HEK293 (cell line): Measurements from ENCODE around the gene ZNF484.

Experiments used
- CTCF ChIA-PET: fragments of 350-600 bp; formaldehyde crosslinking; extraction: SDS; loops from one replicate; lab custom pipeline; 2021; ENCODE audit warnings: antibody characterized with exemption; lab: Yijun Ruan, JAX
- POLR2A ChIA-PET: fragments of 300-600 bp; formaldehyde crosslinking; extraction: SDS; loops from one replicate; lab custom pipeline; 2020; ENCODE audit warnings: antibody characterized with exemption, inconsistent platforms; lab: Yijun Ruan, JAX
- H3K27ac ChIP-seq: fragments of 200-500 bp; sonication (Bioruptor generic); 2 replicates; pipeline ENCODE4 v1.5.1; 2014; ENCODE audit warnings: low read depth, low read length, control low read depth, inconsistent platforms; ENCODE audit errors: extremely low read depth
- H3K36me3 ChIP-seq, 2 experiments: fragments of 200-500 bp in 1 of 2; sonication (Bioruptor generic) in 1 of 2; 1 replicate in 1 of 2; 2 replicates in 1 of 2; pipeline ENCODE4 v1.5.1; 2014 to 2017; ENCODE audit warnings: inconsistent platforms in 2 of 2, low read length in 2 of 2; ENCODE audit not compliant: control insufficient read depth in 2 of 2, insufficient read depth in 1 of 2
- H3K4me1 ChIP-seq: fragments of 200-500 bp; sonication (Bioruptor generic); 2 replicates; pipeline ENCODE4 v1.5.1; 2014; ENCODE audit warnings: mild to moderate bottlenecking, low read length, inconsistent platforms; ENCODE audit not compliant: control insufficient read depth, insufficient read depth
- H3K4me3 ChIP-seq: 2 replicates; pipeline ENCODE4 v1.5.1; 2011; ENCODE audit warnings: low read depth, mild to moderate bottlenecking, control low read depth, low read length, moderate library complexity
- H3K9me3 ChIP-seq: fragments of 200-500 bp; sonication (Bioruptor generic); 2 replicates; pipeline ENCODE4 v1.5.1; 2014; ENCODE audit warnings: low read depth, low read length, inconsistent platforms; ENCODE audit not compliant: control insufficient read depth, insufficient read depth
- BCL11B ChIP-seq: fragments of 450-650 bp; formaldehyde crosslinking; IDR thresholded peaks from 2 replicates; pipeline ENCODE4 v1.5.1; 2016; ENCODE audit warnings: low read depth, missing biosample characterization, missing genetic modification characterization
- PBX3 ChIP-seq: sonication (generic); formaldehyde crosslinking; IDR thresholded peaks from 2 replicates; pipeline ENCODE4 v1.8.1; 2022; ENCODE audit warnings: mild to moderate bottlenecking, moderate library complexity, missing genetic modification reagents
- RBAK ChIP-seq: fragments of 450-650 bp; formaldehyde crosslinking; IDR thresholded peaks from 2 replicates; pipeline ENCODE4 v1.5.1; 2016; ENCODE audit warnings: missing biosample characterization, missing genetic modification characterization
- TRIM28 ChIP-seq: IDR thresholded peaks from 2 replicates; pipeline ENCODE4 v1.6.1; 2011; ENCODE audit warnings: low read length, control low read depth, borderline replicate concordance
- ZBTB1 ChIP-seq: fragments of 450-650 bp; formaldehyde crosslinking; IDR thresholded peaks from 2 replicates; pipeline ENCODE4 v1.5.1; 2016; ENCODE audit warnings: missing biosample characterization, missing genetic modification characterization
- ZBTB20 ChIP-seq: fragments of 450-650 bp; formaldehyde crosslinking; IDR thresholded peaks from 2 replicates; pipeline ENCODE4 v1.5.1; 2016; ENCODE audit warnings: missing biosample characterization, missing genetic modification characterization
- ZBTB21 ChIP-seq: fragments of 450-650 bp; formaldehyde crosslinking; IDR thresholded peaks from 2 replicates; pipeline ENCODE4 v1.5.1; 2017; ENCODE audit warnings: missing biosample characterization, missing genetic modification characterization
- ZNF112 ChIP-seq: fragments of 450-650 bp; formaldehyde crosslinking; IDR thresholded peaks from 2 replicates; pipeline ENCODE4 v1.5.0; 2017; ENCODE audit warnings: missing biosample characterization, missing genetic modification characterization
- ZNF148 ChIP-seq: fragments of 450-650 bp; formaldehyde crosslinking; IDR thresholded peaks from 2 replicates; pipeline ENCODE4 v1.5.0; 2017; ENCODE audit warnings: missing biosample characterization, missing genetic modification characterization, borderline replicate concordance
- ZNF184 ChIP-seq: fragments of 450-650 bp; IDR thresholded peaks from 2 replicates; pipeline ENCODE4 v1.5.1; 2018; ENCODE audit warnings: missing biosample characterization, mild to moderate bottlenecking, missing genetic modification characterization
- ZNF23 ChIP-seq: fragments of 450-650 bp; formaldehyde crosslinking; IDR thresholded peaks from 2 replicates; pipeline ENCODE4 v1.5.1; 2016; ENCODE audit warnings: missing biosample characterization, missing genetic modification characterization, borderline replicate concordance
- ZNF292 ChIP-seq: fragments of 450-650 bp; formaldehyde crosslinking; IDR thresholded peaks from 2 replicates; pipeline ENCODE4 v1.5.1; 2016; ENCODE audit warnings: low read depth, missing biosample characterization, missing genetic modification characterization, borderline replicate concordance
- ZNF341 ChIP-seq: fragments of 450-650 bp; formaldehyde crosslinking; IDR thresholded peaks from 2 replicates; pipeline ENCODE4; 2016; ENCODE audit warnings: low read depth, missing biosample characterization, missing genetic modification characterization
- ZNF555 ChIP-seq: fragments of 450-650 bp; formaldehyde crosslinking; conservative IDR thresholded peaks from 2 replicates; pipeline ENCODE4 v1.5.1; 2017; ENCODE audit warnings: missing biosample characterization, mild to moderate bottlenecking, missing genetic modification characterization, inconsistent platforms
- ZNF639 ChIP-seq: fragments of 450-650 bp; formaldehyde crosslinking; IDR thresholded peaks from 2 replicates; pipeline ENCODE4 v1.5.1; 2016; ENCODE audit warnings: missing biosample characterization, missing genetic modification characterization
- ZNF658 ChIP-seq: fragments of 450-650 bp; formaldehyde crosslinking; IDR thresholded peaks from 2 replicates; pipeline ENCODE4; 2016; ENCODE audit warnings: missing biosample characterization, missing genetic modification characterization
- ZNF701 ChIP-seq: fragments of 450-650 bp; formaldehyde crosslinking; IDR thresholded peaks from 2 replicates; pipeline ENCODE4 v1.5.1; 2016; ENCODE audit warnings: missing biosample characterization, missing genetic modification characterization
- ZNF76 ChIP-seq: fragments of 450-650 bp; formaldehyde crosslinking; IDR thresholded peaks from 2 replicates; pipeline ENCODE4; 2016; ENCODE audit warnings: low read depth, missing biosample characterization, missing genetic modification characterization, borderline replicate concordance

Gene ZNF484

GRCh38 chr9:92857236-92857635 is 20.6 kb downstream of the ZNF484 start (continued):
- no peak for TF ChIP-seq ZNF701 (tag by site-specific recombination)
- TF ChIP-seq ZNF184: no peak

GRCh38 chr9:92853716-92854115 is 24.1 kb downstream of the ZNF484 start:
- H3K4me3 ChIP-seq: no peak overlapping the region
- H3K36me3 ChIP-seq: peaks cover 7 to 67% of the 10 kb centered on the region in 2 experiments; a peak in 2 of 3 replicates
- ChIA-PET CTCF (no interaction called here), POLR2A (no interaction called here)
- TF ChIP-seq ZNF112 (tag by site-specific recombination) (no peak), ZNF23 (tag by site-specific recombination) (no peak), ZNF341 (tag by site-specific recombination) (no peak), ZNF555 (tag by site-specific recombination) (no peak), ZNF639 (no peak), TRIM28 (no peak), BCL11B (tag by site-specific recombination) (no peak), PBX3 (no peak)
- H3K27ac ChIP-seq: no peak overlapping the region
- no peaks in the 10 kb centered on the region for H3K4me1 ChIP-seq
- no peaks in the 10 kb centered on the region for H3K9me3 ChIP-seq

- Histone ChIP-seq H3K4me1 (no peaks in the 10 kb centered on the region), H3K27ac (no peak overlapping the region), H3K9me3 (no peaks in the 10 kb centered on the region), H3K4me3 (no peak overlapping the region), H3K36me3 (peaks cover 11 to 88% of the 10 kb centered on the region in 2 experiments; a peak in 2 of 3 replicates)
- TF ChIP-seq ZNF148 (tag by site-specific recombination) (no peak), ZBTB21 (no peak), ZBTB1 (tag by site-specific recombination) (no peak), ZNF292 (no peak), RBAK (tag by site-specific recombination) (no peak), ZNF658 (no peak), ZNF76 (no peak), ZBTB20 (tag by site-specific recombination) (no peak)
- CTCF ChIA-PET: interaction anchor here (1.0 to 1.3 kb wide), 2 partner anchors 16 to 153 kb away, joined by 3 to 4 read pairs; no protein-coding TSS in a partner anchor
- POLR2A ChIA-PET: no interaction called here
Observed at GRCh38 chr9:92850898-92851297, 26.9 kb downstream of the ZNF484 start.
